PC-9 (cell line): Measurements from ENCODE around the gene NSMCE1. TPM values are rescaled to one million over a fixed set of nuclear protein-coding genes. Genes with fewer than 3 reads are reported as not detected.

Experiments used
- BruUV-seq: library from RNA; stranded (reverse); fragments of 400-500 nt; replicated peaks from 2 replicates; lab custom pipeline; 2021; lab: Mats Ljungman, UMichigan
- CTCF ChIA-PET: fragments of 300-600 bp; sonication (Branson Sonifier 250); formaldehyde crosslinking; loops from one replicate; lab custom pipeline; 2022; ENCODE audit warnings: antibody characterized with exemption; lab: Charles Lee
- POLR2A ChIA-PET: fragments of 300-600 bp; sonication (Branson Sonifier 250); formaldehyde crosslinking; loops from one replicate; lab custom pipeline; 2022; ENCODE audit warnings: antibody characterized with exemption; ENCODE audit not compliant: unreplicated experiment; lab: Charles Lee
- DNase-seq, 2 experiments: peaks; one replicate each; pipeline versions ENCODE4 v3.0.0 to v3.0.0-alpha.2; 2015 to 2022; ENCODE audit warnings: mixed read lengths in 1 of 2
- H2AFZ ChIP-seq: fragments of 200-600 bp; sonication (generic); 2 replicates; pipeline ENCODE4 v1.8.1; 2017; ENCODE audit warnings: antibody characterized with exemption
- H3F3A ChIP-seq: fragments of 200-600 bp; sonication (generic); 2 replicates; pipeline ENCODE4 v1.8.1; 2017; ENCODE audit warnings: antibody characterized with exemption, mild to moderate bottlenecking, low read depth; ENCODE audit not compliant: insufficient read depth
- H3K27ac ChIP-seq: fragments of 200-600 bp; sonication (generic); 2 replicates; pipeline ENCODE4 v1.6.1; 2016; ENCODE audit warnings: mixed run types
- H3K27me3 ChIP-seq: fragments of 200-600 bp; sonication (generic); 2 replicates; pipeline ENCODE4 v1.6.1; 2016; ENCODE audit warnings: low read depth, mixed run types; ENCODE audit not compliant: insufficient read depth
- H3K36me3 ChIP-seq: fragments of 200-600 bp; sonication (generic); 2 replicates; pipeline ENCODE4 v1.6.1; 2016; ENCODE audit warnings: low read depth, mixed run types
- H3K4me1 ChIP-seq: fragments of 200-600 bp; sonication (generic); replicated peaks from 2 replicates; pipeline ENCODE4 v1.6.1; 2016; ENCODE audit warnings: mixed run types; ENCODE audit not compliant: insufficient read depth
- H3K4me2 ChIP-seq: fragments of 200-600 bp; sonication (generic); 2 replicates; pipeline ENCODE4 v1.6.1; 2017; ENCODE audit warnings: mixed run types
- H3K4me3 ChIP-seq: fragments of 200-600 bp; sonication (generic); 2 replicates; pipeline ENCODE4 v1.6.1; 2016; ENCODE audit warnings: mixed run types
- H3K79me2 ChIP-seq: fragments of 200-600 bp; sonication (generic); 2 replicates; pipeline ENCODE4 v1.6.1; 2017; ENCODE audit warnings: low read depth, mixed run types
- H3K9me2 ChIP-seq: fragments of 200-600 bp; sonication (generic); 2 replicates; pipeline ENCODE4 v1.8.1; 2017; ENCODE audit warnings: mild to moderate bottlenecking; ENCODE audit not compliant: insufficient read depth
- H3K9me3 ChIP-seq: fragments of 200-600 bp; sonication (generic); 2 replicates; pipeline ENCODE4 v1.8.1; 2016; ENCODE audit warnings: low read depth; ENCODE audit not compliant: insufficient read depth
- H4K20me1 ChIP-seq: fragments of 200-600 bp; sonication (generic); 2 replicates; pipeline ENCODE4 v1.8.1; 2017; ENCODE audit not compliant: insufficient read depth
- EZH2 ChIP-seq: fragments of 200-600 bp; sonication (generic); IDR thresholded peaks from 2 replicates; pipeline ENCODE4 v1.8.0; 2017; ENCODE audit warnings: antibody characterized with exemption, low read depth
- intact Hi-C: fragments of 100-400 bp; cut with micrococcal nuclease; formaldehyde crosslinking; loops from one replicate; pipeline ENCODE4 v1.10.0; 2022; ENCODE audit not compliant: unreplicated experiment
- total RNA-seq: library from RNA; stranded (reverse); gene quantifications from 2 replicates; pipeline ENCODE4 v1.2.3, GENCODE V29; 2021
- TF ChIP-seq, protein P1 (sequence below): fragments of 200-600 bp; sonication (generic); conservative IDR thresholded peaks from 2 replicates; pipeline ENCODE4 v1.6.1; 2017; ENCODE audit warnings: mixed run types, antibody characterized with exemption, mild to moderate bottlenecking, moderate library complexity

The NSMCE1 gene
- total RNA-seq, 1 experiment from 2014 or later = 114 TPM

DNA sequence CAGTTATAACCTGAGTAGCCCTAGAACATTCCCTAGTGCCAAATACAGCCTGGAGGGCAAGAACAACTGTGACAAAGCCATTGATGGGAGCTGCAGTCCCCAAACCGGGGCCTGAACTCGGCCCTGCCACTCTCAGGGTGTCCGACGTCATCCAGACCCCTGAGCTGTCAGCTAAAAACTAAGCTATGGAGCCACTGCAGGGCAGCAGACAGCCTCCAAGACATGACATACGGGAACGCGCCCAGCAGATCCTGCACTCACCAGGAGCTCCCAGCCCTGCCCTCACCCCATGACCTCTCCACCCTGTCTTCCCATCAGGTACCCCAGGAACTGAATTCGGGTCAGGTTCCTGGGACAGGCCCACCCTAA, 36.9 kb downstream of the NSMCE1 start:
- H3K4me2 ChIP-seq = no peak overlapping the region
- ChIA-PET CTCF (interaction anchor here (0.5 to 0.7 kb wide), 2 partner anchors 62 to 1054 kb away, joined by 5 read pairs; no protein-coding TSS in a partner anchor), POLR2A (no interaction called here)
- no peaks in the 10 kb centered on the region for H4K20me1 ChIP-seq
- DNase-seq = no peak
- intact Hi-C loops = no loop called here
- H3K9me3 ChIP-seq = no peaks in the 10 kb centered on the region
- H3K27me3 ChIP-seq = no peaks in the 10 kb centered on the region
- H3K79me2 ChIP-seq = no peaks in the 10 kb centered on the region
- no peak for TF ChIP-seq EZH2
- TF ChIP-seq, protein P1, sequence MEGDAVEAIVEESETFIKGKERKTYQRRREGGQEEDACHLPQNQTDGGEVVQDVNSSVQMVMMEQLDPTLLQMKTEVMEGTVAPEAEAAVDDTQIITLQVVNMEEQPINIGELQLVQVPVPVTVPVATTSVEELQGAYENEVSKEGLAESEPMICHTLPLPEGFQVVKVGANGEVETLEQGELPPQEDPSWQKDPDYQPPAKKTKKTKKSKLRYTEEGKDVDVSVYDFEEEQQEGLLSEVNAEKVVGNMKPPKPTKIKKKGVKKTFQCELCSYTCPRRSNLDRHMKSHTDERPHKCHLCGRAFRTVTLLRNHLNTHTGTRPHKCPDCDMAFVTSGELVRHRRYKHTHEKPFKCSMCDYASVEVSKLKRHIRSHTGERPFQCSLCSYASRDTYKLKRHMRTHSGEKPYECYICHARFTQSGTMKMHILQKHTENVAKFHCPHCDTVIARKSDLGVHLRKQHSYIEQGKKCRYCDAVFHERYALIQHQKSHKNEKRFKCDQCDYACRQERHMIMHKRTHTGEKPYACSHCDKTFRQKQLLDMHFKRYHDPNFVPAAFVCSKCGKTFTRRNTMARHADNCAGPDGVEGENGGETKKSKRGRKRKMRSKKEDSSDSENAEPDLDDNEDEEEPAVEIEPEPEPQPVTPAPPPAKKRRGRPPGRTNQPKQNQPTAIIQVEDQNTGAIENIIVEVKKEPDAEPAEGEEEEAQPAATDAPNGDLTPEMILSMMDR = no peak
- H3K27ac ChIP-seq = no peak overlapping the region
- no peak overlapping the region for H3K4me3 ChIP-seq
- H3K4me1 ChIP-seq = no peaks in the 10 kb centered on the region
- BruUV-seq = no TSS peak
- H3K36me3 ChIP-seq = peaks cover 13% of the 10 kb centered on the region; the same call in 1 of the 2 replicates
- no peak overlapping the region for H2AFZ ChIP-seq
- H3F3A ChIP-seq = peaks cover 8% of the 10 kb centered on the region; the same call in 1 of the 2 replicates
- no peaks in the 10 kb centered on the region for H3K9me2 ChIP-seq

DNA sequence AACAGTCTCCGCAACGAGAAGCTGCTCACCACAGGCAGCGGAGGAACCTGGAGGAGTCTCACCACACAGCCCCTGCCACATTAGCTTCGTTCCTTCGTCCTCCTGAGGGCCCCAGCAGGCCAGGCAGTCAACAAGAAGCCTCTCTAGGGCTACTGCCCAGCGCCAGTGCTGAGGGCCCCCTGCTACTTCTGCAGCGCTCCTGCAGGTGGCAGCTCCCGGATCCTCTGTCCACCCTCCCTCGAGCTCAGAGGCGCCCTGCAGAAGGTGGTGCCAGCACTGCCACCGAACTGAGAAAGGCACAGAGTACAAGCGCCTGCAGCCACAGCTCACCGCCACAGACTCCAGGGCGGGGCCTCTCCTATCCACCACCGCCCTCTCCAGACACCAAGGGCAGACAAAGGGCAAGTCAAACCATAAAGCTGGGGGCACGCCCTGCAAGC, 38.0 kb downstream of the NSMCE1 start:
- intact Hi-C loops = no loop called here
- Histone ChIP-seq H3K4me2 (no peak overlapping the region), H3K4me3 (no peak overlapping the region), H3K9me3 (no peaks in the 10 kb centered on the region), H3K27ac (no peak overlapping the region), H3K36me3 (peaks cover 13% of the 10 kb centered on the region; the same call in 1 of the 2 replicates), H3F3A (peaks cover 5% of the 10 kb centered on the region; the same call in 1 of the 2 replicates), H4K20me1 (no peaks in the 10 kb centered on the region), H2AFZ (no peak overlapping the region), H3K4me1 (no peaks in the 10 kb centered on the region), H3K79me2 (no peaks in the 10 kb centered on the region), H3K27me3 (no peaks in the 10 kb centered on the region), H3K9me2 (no peaks in the 10 kb centered on the region)
- CTCF ChIA-PET = interaction anchor here (0.6 kb wide), 1 partner anchor 121 kb away, joined by 19 read pairs; no protein-coding TSS in a partner anchor
- POLR2A ChIA-PET = no interaction called here
- no TSS peak for BruUV-seq
- TF ChIP-seq, protein P1 = no peak
- no peak for TF ChIP-seq EZH2
- no peak for DNase-seq

DNA sequence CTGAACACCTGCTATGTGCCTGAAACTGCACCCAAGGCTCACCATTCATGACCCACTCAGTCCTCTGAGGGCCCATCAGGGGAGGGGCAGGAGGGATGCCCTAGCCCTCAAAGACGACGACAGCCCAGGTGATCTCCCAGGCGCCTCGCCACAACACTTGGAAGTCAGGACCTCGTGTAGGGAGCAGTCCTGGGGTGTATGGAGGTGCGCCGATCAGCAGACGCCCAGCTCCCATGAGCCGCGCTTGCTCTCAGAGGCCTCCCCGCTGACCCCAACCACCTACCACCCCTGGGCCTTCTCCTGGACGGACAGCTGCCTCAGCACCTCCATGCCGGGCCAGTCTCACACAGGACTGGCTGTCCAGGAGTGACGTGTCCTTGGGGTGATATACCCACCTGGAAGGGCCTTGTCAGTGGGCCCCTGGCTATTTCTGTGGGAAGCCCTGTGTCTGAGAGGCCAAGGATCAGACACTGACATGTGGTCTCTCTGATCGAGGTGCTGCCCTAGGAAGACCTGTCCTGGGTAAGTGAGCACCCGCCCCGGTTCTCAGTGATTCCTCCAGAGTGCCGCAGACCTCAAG, 38.6 kb downstream of the NSMCE1 start:
- no peaks in the 10 kb centered on the region for H3K79me2 ChIP-seq
- no peaks in the 10 kb centered on the region for H4K20me1 ChIP-seq
- no peaks in the 10 kb centered on the region for H3F3A ChIP-seq
- H3K27me3 ChIP-seq = no peaks in the 10 kb centered on the region
- intact Hi-C loops = no loop called here
- no peak overlapping the region for H3K27ac ChIP-seq
- H3K4me1 ChIP-seq = no peaks in the 10 kb centered on the region
- H3K9me2 ChIP-seq = no peaks in the 10 kb centered on the region
- BruUV-seq = no TSS peak
- DNase-seq = no peak
- H3K4me2 ChIP-seq = no peak overlapping the region
- no peak for TF ChIP-seq EZH2
- TF ChIP-seq, protein P1 = no peak
- H3K4me3 ChIP-seq = no peak overlapping the region
- no peak overlapping the region for H2AFZ ChIP-seq
- POLR2A ChIA-PET = no interaction called here
- peaks cover 13% of the 10 kb centered on the region; the same call in 1 of the 2 replicates for H3K36me3 ChIP-seq
- no peaks in the 10 kb centered on the region for H3K9me3 ChIP-seq
- CTCF ChIA-PET = interaction anchor here (0.6 kb wide), 2 partner anchors 44 to 120 kb away, joined by 4 to 19 read pairs; no protein-coding TSS in a partner anchor
